Neural cell (in vitro differentiated cells): ENCODE measurements around the gene ANKRD33B.

ENCODE experiments used
- SMC3 ChIP-seq: fragments of 450-650 bp; conservative IDR thresholded peaks from 2 replicates; pipeline ENCODE4 v1.6.1; 2014; ENCODE audit warnings: antibody characterized with exemption, mild to moderate bottlenecking, moderate library complexity; ENCODE audit not compliant: poor library complexity
- TF ChIP-seq, protein P1 (sequence below): fragments of 450-650 bp; IDR thresholded peaks from 2 replicates; pipeline ENCODE4 v1.5.1; 2014; ENCODE audit warnings: antibody characterized with exemption, mild to moderate bottlenecking, moderate library complexity; ENCODE audit not compliant: poor library complexity, severe bottlenecking
- TF ChIP-seq, protein P2 (sequence below): IDR thresholded peaks from 2 replicates; pipeline ENCODE4 v1.6.1; 2012; ENCODE audit warnings: borderline replicate concordance

DNA sequence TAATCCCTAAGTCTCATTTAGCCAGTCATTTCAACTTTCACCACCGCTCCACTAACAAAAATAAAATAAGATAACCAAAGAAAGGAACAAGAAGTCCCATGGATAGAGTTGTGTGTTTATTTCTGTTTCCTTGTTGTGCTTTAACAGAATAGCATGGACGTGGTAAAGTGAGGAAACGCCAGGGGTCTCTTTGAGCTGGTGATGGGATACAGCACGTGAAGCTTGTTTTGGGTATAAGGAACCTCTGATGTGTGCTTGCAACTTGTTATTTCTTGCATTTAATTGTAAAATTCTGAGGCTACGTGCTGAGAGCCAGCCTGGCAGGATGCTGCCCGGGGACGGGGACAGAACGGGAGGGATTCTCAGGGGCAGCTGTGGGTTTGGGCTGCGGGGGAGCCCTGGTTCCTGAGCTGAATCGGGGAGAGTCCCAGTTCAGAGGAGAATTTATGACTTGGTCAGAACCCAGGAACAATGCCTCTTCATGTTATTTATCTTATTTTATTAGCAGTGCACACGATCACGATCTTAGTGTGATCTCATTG, 63.4 kb downstream of the ANKRD33B start:
- TF ChIP-seq, protein P1, sequence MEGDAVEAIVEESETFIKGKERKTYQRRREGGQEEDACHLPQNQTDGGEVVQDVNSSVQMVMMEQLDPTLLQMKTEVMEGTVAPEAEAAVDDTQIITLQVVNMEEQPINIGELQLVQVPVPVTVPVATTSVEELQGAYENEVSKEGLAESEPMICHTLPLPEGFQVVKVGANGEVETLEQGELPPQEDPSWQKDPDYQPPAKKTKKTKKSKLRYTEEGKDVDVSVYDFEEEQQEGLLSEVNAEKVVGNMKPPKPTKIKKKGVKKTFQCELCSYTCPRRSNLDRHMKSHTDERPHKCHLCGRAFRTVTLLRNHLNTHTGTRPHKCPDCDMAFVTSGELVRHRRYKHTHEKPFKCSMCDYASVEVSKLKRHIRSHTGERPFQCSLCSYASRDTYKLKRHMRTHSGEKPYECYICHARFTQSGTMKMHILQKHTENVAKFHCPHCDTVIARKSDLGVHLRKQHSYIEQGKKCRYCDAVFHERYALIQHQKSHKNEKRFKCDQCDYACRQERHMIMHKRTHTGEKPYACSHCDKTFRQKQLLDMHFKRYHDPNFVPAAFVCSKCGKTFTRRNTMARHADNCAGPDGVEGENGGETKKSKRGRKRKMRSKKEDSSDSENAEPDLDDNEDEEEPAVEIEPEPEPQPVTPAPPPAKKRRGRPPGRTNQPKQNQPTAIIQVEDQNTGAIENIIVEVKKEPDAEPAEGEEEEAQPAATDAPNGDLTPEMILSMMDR = no peak
- TF ChIP-seq SMC3 = no peak
- TF ChIP-seq, protein P2, sequence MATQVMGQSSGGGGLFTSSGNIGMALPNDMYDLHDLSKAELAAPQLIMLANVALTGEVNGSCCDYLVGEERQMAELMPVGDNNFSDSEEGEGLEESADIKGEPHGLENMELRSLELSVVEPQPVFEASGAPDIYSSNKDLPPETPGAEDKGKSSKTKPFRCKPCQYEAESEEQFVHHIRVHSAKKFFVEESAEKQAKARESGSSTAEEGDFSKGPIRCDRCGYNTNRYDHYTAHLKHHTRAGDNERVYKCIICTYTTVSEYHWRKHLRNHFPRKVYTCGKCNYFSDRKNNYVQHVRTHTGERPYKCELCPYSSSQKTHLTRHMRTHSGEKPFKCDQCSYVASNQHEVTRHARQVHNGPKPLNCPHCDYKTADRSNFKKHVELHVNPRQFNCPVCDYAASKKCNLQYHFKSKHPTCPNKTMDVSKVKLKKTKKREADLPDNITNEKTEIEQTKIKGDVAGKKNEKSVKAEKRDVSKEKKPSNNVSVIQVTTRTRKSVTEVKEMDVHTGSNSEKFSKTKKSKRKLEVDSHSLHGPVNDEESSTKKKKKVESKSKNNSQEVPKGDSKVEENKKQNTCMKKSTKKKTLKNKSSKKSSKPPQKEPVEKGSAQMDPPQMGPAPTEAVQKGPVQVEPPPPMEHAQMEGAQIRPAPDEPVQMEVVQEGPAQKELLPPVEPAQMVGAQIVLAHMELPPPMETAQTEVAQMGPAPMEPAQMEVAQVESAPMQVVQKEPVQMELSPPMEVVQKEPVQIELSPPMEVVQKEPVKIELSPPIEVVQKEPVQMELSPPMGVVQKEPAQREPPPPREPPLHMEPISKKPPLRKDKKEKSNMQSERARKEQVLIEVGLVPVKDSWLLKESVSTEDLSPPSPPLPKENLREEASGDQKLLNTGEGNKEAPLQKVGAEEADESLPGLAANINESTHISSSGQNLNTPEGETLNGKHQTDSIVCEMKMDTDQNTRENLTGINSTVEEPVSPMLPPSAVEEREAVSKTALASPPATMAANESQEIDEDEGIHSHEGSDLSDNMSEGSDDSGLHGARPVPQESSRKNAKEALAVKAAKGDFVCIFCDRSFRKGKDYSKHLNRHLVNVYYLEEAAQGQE = no peak
